K562 (cell line): ENCODE measurements around the gene MRFAP1. TPM values are rescaled to one million over a fixed set of nuclear protein-coding genes. Genes with fewer than 3 reads are reported as not detected.

ENCODE experiments used
- ARID1B ChIP-seq: fragments of 450-650 bp; IDR thresholded peaks from 2 replicates; pipeline ENCODE4 v1.6.1; 2016; ENCODE audit warnings: antibody characterized with exemption, mild to moderate bottlenecking, inconsistent platforms
- CHD1 ChIP-seq: fragments of 200-600 bp; sonication (generic); IDR thresholded peaks from one replicate; pipeline ENCODE4 v1.6.1; 2012; ENCODE audit warnings: mild to moderate bottlenecking, moderate library complexity, low read length, inconsistent platforms
- ETV5 ChIP-seq: sonication (generic); formaldehyde crosslinking; IDR thresholded peaks from 2 replicates; pipeline ENCODE4 v1.4.0; 2020; ENCODE audit warnings: low read depth, mild to moderate bottlenecking, missing genetic modification reagents
- FOSL1 ChIP-seq: fragments of 200-800 bp; sonication (Bioruptor generic); conservative IDR thresholded peaks from 2 replicates; pipeline ENCODE4 v1.6.1; 2016; ENCODE audit warnings: missing genetic modification characterization, missing compliant biosample characterization
- FOXA3 ChIP-seq, 2 experiments: fragments of 450-650 bp in 1 of 2; sonication (generic) in 1 of 2; formaldehyde crosslinking; IDR thresholded peaks in 1 of 2; conservative IDR thresholded peaks in 1 of 2; 2 replicates each; pipeline versions ENCODE4 v1.4.0 to v1.8.0; 2020 to 2022; ENCODE audit warnings: mild to moderate bottlenecking in 2 of 2, missing genetic modification reagents in 1 of 2
- MTA1 ChIP-seq: fragments of 450-650 bp; IDR thresholded peaks from 2 replicates; pipeline ENCODE4 v1.6.1; 2017; ENCODE audit warnings: borderline replicate concordance
- PHF8 ChIP-seq: fragments of 200-600 bp; sonication (generic); IDR thresholded peaks from 2 replicates; pipeline ENCODE4 v1.6.1; 2012; ENCODE audit warnings: mixed run types, mild to moderate bottlenecking, inconsistent platforms, low read length, moderate library complexity, borderline replicate concordance
- TCF3 ChIP-seq: sonication (generic); formaldehyde crosslinking; IDR thresholded peaks from 2 replicates; pipeline ENCODE4 v1.4.0; 2020; ENCODE audit warnings: mild to moderate bottlenecking, missing genetic modification reagents
- UBTF ChIP-seq, 2 experiments: IDR thresholded peaks; 2 replicates each; pipeline ENCODE4 v1.6.1; 2012; ENCODE audit warnings: improper control_type of control experiment in 2 of 2, low read depth in 2 of 2, low read length in 2 of 2, borderline replicate concordance in 1 of 2
- ZBTB12 ChIP-seq: fragments of 250-450 bp; sonication (Bioruptor Pico); IDR thresholded peaks from 2 replicates; pipeline ENCODE4 v1.4.0; 2020
- polyA plus RNA-seq, 8 experiments: library from polyadenylated mRNA; depleted of rRNA in 4 of 8; stranded (reverse) in 5 of 8; unstranded in 3 of 8; fragments of >200 nt; fragmentation: Nextera tagmentation in 2 of 8; fragmentation: Illumina TruSeq in 1 of 8; extraction: Ambion mirVana in 2 of 8; extraction: Trizol in 1 of 8; gene quantifications; 2 replicates each; pipeline versions ENCODE4 v1.2.1 to v1.2.3, GENCODE V29; 2011 to 2014; ENCODE audit warnings: inconsistent platforms in 1 of 8, missing spikeins in 1 of 8
- total RNA-seq, 7 experiments: library from RNA; depleted of rRNA in 6 of 7; stranded (reverse); fragments of >200 nt in 6 of 7; fragmentation: Illumina TruSeq in 2 of 7; extraction: Trizol in 2 of 7; gene quantifications; 2 replicates each; pipeline versions ENCODE4 v1.2.1 to v1.2.3, GENCODE V29; 2011 to 2021; ENCODE audit warnings: low replicate concordance in 1 of 7
- TF ChIP-seq, protein P1 (sequence below): fragments of 250-450 bp; sonication (Bioruptor Pico); IDR thresholded peaks from 2 replicates; pipeline ENCODE4 v1.5.0; 2020; ENCODE audit warnings: mild to moderate bottlenecking
- TF ChIP-seq, protein P2 (sequence below): fragments of 450-650 bp; formaldehyde crosslinking; IDR thresholded peaks from 2 replicates; pipeline ENCODE4 v1.4.0; 2020; ENCODE audit warnings: mild to moderate bottlenecking
- TF ChIP-seq, protein P3 (sequence below): sonication (generic); formaldehyde crosslinking; IDR thresholded peaks from 2 replicates; pipeline ENCODE4 v1.8.1; 2023; ENCODE audit warnings: mild to moderate bottlenecking, missing genetic modification reagents
- TF ChIP-seq, protein P4 (sequence below), 2 experiments: fragments of 150-350 bp in 1 of 2; IDR thresholded peaks; 2 replicates each; pipeline ENCODE4 v1.6.1; 2012 to 2016; ENCODE audit warnings: low read depth in 2 of 2, low read length in 2 of 2, mild to moderate bottlenecking in 1 of 2, moderate library complexity in 1 of 2

Gene MRFAP1
- total and polyA plus RNA-seq, 9 of the 15 experiments (the other 6 are each of a cell fraction or from before 2014, with no cell fraction given), result 46.0 to 270 (median 151) TPM

DNA sequence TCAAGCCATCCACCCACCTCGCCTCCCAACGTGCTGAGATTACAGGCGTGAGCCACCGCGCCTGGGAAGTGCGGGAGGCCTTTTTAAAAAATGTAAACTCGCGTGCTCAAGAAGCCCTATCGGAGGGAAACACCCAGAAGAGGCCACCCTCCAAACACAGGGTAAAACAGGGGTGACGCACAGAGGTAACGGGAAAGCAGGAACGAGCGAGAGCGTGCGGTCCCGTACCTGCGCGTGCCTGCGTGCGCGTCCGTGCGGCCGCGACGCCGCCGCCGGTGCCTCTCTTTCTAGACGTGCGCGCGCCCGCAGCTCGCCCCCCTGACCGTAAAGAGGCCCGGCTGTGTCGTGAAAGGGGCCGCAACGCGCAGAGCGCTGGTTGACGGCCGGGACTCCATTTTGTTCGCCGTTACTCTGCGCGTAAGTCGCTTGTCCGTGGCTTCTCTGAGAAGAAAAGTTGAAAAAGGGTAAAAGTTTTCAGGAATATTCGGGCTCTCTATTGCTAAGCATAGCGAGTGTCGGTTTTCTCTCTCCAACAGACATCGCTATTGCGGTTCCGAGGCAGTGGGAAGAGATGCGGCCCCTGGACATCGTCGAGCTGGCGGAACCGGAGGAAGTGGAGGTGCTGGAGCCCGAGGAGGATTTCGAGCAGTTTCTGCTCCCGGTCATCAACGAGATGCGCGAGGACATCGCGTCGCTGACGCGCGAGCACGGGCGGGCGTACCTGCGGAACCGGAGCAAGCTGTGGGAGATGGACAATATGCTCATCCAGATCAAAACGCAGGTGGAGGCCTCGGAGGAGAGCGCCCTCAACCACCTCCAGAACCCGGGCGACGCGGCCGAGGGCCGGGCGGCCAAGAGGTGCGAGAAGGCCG, at the start of gene MRFAP1 (continued):
- TF ChIP-seq, protein P1, sequence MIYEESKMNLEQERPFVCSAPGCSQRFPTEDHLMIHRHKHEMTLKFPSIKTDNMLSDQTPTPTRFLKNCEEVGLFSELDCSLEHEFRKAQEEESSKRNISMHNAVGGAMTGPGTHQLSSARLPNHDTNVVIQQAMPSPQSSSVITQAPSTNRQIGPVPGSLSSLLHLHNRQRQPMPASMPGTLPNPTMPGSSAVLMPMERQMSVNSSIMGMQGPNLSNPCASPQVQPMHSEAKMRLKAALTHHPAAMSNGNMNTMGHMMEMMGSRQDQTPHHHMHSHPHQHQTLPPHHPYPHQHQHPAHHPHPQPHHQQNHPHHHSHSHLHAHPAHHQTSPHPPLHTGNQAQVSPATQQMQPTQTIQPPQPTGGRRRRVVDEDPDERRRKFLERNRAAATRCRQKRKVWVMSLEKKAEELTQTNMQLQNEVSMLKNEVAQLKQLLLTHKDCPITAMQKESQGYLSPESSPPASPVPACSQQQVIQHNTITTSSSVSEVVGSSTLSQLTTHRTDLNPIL, result no peak
- TF ChIP-seq MTA1, result no peak
- peak; percentile 77 for TF ChIP-seq CHD1
- TF ChIP-seq FOXA3 (CRISPR knock-in tag; conservative IDR thresholded peaks at IDR 0.05 in 1 of 2, IDR thresholded peaks at IDR 0.05 in 1 of 2), result no peak
- TF ChIP-seq PHF8, result peak; percentile 86; the same call in 1 of the 2 replicates
- TF ChIP-seq FOSL1, result 0 out of 2 replicates have a peak, but pooled peaks have one; percentile 28
- TF ChIP-seq ZBTB12 (CRISPR knock-in tag), result no peak
- TF ChIP-seq, protein P2, sequence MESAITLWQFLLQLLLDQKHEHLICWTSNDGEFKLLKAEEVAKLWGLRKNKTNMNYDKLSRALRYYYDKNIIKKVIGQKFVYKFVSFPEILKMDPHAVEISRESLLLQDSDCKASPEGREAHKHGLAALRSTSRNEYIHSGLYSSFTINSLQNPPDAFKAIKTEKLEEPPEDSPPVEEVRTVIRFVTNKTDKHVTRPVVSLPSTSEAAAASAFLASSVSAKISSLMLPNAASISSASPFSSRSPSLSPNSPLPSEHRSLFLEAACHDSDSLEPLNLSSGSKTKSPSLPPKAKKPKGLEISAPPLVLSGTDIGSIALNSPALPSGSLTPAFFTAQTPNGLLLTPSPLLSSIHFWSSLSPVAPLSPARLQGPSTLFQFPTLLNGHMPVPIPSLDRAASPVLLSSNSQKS (CRISPR knock-in tag), result no peak
- TF ChIP-seq UBTF (IDR thresholded peaks at IDR 0.05; ENCODE audit: borderline replicate concordance in 1 of 2, low read depth in 2 of 2, low read length in 2 of 2), result peak in 1 of 2 experiments; percentile 51; a peak in 2 of 4 replicates
- TF ChIP-seq TCF3, result peak; percentile 35
- TF ChIP-seq, protein P3, sequence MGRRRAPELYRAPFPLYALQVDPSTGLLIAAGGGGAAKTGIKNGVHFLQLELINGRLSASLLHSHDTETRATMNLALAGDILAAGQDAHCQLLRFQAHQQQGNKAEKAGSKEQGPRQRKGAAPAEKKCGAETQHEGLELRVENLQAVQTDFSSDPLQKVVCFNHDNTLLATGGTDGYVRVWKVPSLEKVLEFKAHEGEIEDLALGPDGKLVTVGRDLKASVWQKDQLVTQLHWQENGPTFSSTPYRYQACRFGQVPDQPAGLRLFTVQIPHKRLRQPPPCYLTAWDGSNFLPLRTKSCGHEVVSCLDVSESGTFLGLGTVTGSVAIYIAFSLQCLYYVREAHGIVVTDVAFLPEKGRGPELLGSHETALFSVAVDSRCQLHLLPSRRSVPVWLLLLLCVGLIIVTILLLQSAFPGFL (CRISPR knock-in tag), result no peak
- peak; percentile 55; the same call in 1 of the 2 replicates for TF ChIP-seq ETV5 (CRISPR knock-in tag)
- TF ChIP-seq, protein P4, sequence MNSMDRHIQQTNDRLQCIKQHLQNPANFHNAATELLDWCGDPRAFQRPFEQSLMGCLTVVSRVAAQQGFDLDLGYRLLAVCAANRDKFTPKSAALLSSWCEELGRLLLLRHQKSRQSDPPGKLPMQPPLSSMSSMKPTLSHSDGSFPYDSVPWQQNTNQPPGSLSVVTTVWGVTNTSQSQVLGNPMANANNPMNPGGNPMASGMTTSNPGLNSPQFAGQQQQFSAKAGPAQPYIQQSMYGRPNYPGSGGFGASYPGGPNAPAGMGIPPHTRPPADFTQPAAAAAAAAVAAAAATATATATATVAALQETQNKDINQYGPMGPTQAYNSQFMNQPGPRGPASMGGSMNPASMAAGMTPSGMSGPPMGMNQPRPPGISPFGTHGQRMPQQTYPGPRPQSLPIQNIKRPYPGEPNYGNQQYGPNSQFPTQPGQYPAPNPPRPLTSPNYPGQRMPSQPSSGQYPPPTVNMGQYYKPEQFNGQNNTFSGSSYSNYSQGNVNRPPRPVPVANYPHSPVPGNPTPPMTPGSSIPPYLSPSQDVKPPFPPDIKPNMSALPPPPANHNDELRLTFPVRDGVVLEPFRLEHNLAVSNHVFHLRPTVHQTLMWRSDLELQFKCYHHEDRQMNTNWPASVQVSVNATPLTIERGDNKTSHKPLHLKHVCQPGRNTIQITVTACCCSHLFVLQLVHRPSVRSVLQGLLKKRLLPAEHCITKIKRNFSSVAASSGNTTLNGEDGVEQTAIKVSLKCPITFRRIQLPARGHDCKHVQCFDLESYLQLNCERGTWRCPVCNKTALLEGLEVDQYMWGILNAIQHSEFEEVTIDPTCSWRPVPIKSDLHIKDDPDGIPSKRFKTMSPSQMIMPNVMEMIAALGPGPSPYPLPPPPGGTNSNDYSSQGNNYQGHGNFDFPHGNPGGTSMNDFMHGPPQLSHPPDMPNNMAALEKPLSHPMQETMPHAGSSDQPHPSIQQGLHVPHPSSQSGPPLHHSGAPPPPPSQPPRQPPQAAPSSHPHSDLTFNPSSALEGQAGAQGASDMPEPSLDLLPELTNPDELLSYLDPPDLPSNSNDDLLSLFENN (IDR thresholded peaks at IDR 0.05; ENCODE audit: low read depth in 2 of 2, low read length in 2 of 2), result peak in 1 of 2 experiments; percentile 80; a peak in 2 of 4 replicates
- no peak; the same call in 1 of the 2 replicates for TF ChIP-seq ARID1B
